Activated CD4-positive, alpha-beta T cell treated with anti-CD3 and anti-CD28 coated beads, Interleukin-2, amount 50 U/mL, for 24 hours (primary cell): ENCODE data around the gene L3HYPDH.
A peak's percentile ranks its signal among the peaks of the same experiment; 100 is the strongest.
"Not testable (repeated sequence)": the region's sequence is repeated elsewhere in the genome, so short reads cannot be mapped to it uniquely, and the experiment has no call there.

Experiments
- DNase-seq, 2 donors: peaks; one replicate each; pipeline ENCODE4 v3.0.0-alpha.2; 2020; ENCODE audit warnings: low read depth in 1 of 2, low spot score in 1 of 2

L3HYPDH gene

DNA sequence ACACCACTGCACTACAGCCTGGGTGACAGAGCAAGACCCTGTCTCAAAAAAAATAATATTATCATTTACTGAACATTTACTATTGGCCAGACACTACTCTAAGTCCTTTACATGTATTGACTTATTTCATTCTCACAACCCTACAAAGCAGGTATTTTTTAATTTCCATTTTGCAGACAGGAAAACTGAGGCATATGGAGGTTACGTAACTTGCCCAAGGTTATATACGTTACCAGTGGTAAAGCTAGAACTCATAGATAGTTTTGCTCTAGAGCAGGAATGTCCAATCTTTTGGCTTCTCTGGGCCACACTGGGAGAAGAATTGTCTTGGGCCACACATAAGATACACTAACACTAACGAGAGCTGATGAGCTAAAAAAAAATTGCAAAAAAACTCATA is 5.7 kb downstream of the L3HYPDH start:
- no peak for DNase-seq

DNA sequence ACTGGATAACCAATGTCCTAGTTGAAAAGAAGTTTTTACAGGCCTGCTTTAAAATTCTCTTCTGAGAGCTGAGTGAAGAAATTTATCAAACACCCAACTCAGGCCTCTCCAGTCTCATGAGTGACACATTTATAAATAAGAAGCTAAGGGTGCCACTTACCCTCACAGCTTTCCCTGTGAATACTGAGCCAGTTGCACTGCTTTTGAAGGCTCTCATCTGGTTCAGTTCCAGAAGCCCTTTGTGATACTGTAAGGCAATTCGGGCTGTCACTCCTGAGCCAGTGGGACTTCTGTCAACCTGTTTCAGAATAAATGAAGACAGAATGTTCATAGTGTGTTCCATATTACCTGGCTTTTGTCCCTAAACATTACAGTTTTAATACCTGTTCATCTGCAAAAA is 8.5 kb downstream of the L3HYPDH start:
- DNase-seq, result no peak

DNA sequence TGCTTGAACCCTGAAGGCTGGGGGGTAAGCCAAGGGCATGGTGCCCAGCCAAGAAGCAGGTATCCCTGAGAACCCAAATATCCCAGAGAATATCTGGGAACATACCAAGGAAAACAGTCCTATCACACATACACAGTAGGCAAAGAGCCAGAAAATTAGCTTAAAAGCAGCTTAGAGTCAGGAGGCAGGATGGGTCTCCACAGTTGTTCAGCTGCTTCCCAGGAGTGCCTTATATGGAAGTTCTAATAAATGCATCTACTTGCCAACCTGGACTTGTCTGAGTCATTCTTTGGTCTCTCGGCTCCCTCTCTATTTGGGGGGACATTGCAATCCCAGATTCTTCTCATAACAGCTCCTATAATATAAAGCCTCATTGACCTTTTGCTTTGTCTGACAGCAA is 10.0 kb downstream of the L3HYPDH start:
- DNase-seq, result no peak

DNA sequence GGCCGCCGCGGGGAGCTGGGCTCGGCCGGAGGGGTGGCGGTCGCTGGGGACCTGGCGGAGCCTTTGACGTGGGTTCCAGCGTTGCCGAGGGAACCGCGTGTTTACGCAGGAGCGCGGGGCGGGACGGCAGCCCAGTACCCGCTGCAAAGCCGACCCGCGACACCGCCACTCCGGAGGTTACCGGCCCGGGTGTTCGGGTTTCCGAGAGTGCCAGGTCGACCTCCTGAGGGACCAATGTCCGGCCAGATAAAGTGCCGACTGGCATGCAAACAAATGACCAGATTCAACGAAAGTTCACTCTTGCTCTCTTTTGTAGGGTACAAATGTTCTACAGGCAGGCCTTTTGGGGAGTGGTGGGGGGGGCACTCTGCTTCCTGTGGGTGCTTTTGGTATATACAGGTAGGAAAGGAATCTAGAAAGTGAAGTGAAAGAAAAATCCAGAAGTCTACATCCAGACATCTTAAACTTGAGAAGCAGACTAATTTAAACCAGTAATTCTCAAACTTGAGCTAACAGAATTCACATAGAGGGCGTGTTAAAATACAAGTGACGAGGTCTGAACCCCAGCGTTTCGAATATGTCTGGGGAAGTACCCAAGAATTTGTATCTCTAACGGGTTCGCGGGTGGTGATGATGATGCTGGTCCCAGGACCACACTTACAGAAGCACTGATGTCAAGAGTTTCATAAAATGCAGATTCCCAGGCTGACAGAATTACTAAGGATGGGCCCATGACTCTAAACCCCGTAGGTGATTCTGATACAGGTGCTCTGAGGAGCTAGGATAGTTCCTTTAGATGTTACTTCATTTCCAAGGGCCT is 18.7 kb downstream of the L3HYPDH start, which contains the start of gene GPR135:
Gene GPR135, minus strand, starts transcription at position 65 of the 820 bp plus-strand sequence. CDS start 154 bp downstream, outside the sequence.
- DNase-seq, result peak in 1 of 2 donors; percentile 7

DNA sequence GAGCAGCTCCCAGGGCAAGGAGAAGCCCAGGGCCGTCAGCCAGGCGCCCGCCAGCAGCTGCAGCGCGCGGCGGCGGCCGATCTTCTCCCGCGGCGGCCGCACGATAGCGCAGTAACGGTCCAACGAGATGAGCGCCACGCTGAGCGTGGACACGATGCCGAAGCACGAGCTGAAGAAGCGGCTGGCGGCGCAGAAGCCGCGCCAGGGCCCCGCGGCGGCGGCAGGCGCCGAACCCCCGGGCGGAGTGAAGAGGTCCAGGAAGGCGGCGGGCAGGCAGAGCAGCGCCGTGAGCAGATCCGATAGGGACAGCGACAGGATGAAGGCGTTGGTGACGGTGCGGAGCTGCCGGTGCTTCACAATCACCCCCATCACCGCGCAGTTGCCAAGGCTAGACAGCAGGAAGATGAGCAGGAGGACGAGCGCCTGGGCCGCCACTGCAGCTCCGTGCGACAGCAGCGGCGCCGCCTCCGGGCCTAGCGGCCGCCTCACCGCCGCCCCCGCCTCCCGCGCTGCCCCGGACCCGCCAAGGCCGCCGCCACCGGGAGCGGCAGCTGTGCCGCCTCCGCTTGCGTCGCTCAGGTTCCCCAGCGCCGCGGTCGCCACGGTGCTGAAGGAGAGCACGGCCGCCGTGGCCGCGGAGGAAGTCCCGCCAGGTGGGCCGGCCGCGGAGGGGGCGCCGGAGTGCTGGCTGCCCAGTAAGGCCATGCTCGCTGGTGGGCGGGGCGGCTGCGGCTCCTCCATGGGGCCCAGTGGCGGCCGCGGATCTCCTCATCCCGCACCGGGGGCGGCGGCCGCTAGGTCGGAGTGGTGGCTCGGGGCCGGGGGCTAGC is 19.5 kb downstream of the L3HYPDH start:
- peak; percentile 19 to 26 for DNase-seq

DNA sequence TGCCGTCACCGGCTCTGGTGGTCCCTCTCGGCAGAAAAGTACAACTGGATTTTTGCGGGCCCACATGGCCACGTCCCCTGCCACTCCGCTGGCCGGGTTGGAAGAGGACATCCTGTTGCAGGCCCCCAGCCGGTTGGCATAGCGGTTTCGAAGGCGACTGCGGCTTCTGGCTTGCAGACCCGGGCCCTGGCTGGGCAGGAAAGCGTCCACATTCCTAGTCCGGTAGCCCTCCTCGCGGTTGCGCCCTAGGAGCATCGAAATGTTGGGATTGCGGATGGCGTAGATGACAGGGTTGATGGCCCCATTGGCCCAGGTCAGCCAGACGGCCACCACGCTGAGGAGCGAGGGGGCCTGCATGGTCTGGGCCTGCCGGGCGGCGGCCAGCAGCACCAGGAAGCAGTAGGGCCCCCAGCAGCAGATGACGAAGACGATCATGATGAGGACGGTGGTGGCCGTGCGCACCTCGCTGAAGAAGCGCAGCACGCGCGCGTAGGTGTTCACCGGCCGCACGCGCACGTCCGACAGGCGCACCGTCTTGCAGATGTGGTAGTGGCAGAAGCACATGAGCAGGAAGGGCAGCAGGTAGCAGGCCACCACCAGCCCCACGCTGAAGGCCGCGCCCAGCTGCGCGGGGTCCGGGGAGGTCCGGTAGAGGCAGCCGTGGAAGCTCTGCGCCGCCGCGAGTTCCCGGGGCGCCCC is 20.3 kb downstream of the L3HYPDH start:
- peak; percentile 6 for DNase-seq

DNA sequence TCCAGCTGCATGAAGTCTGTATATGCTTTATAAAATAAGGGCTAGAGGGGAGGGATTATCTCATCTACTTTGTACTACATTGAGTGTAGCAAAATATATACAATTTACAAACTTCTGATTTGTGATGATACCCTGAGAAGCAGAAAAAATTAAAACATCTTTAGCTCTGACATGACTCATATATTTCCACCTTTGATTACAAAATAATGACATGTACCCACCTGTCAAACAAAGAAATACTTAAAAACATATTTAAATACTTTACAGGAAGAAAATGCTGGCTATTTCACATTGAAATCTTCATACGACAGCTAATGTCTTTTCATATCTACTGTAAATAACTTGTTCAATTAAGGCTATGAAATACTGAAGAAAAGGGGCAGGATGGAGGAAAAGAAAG is 22.3 kb downstream of the L3HYPDH start:
- no peak for DNase-seq

DNA sequence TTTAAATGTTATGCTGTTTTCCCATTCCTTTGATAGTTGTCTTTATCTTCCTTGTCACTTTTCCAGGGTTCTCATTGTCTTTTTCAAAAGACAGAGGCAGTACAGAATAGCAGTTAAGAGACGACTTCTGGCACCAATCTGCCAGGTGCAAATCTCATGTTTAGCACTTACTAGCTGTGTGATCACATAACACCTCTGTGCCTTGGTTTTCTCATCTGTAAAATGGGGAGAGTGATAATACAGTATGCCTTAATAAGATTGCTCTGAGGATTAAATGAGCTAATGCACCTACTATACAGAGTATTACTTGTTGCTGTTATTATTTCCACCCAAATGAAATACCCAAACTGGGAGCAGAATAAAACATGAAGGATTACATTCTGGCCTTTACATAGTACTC is 23.8 kb downstream of the L3HYPDH start:
- no peak for DNase-seq

DNA sequence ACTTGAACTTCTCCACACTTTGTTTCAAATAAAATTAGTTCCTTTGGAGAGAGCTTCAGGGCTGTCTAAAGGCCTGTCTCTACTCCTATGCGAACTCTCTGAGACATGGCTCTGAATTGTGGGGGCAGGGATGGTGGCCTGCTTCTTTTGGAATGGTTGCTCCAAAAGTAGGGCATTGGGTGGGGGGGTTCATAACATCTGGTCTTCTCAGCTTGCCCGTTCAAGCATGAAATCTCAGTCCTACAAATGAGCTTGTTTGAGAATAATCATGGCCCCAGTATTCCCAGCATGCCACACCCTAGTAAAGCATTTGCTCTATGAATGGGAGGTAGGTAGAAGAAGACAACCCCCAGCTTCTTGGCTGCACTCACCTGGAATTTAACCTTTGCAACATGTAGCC is 25.7 kb downstream of the L3HYPDH start:
- DNase-seq, result no peak

DNA sequence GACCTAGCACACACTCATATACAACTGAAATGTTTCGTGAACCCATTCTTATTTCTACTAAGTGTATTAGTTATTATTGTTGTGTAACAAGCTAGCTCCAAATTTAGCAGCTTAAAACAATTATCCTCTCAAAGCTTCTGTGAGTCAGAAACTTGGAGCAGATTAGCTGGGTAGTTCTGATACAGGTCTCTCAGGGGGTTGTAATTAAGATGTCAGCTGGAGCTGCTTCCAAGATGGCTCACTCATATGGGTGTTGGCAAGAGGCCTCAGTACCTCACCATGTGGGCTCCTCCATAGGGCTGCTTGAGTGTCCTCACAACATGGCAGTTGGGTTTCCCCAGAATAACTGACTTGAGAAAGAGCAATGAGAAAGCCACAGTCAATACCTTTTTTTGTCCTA is 28.8 kb downstream of the L3HYPDH start:
- DNase-seq, result no peak

DNA sequence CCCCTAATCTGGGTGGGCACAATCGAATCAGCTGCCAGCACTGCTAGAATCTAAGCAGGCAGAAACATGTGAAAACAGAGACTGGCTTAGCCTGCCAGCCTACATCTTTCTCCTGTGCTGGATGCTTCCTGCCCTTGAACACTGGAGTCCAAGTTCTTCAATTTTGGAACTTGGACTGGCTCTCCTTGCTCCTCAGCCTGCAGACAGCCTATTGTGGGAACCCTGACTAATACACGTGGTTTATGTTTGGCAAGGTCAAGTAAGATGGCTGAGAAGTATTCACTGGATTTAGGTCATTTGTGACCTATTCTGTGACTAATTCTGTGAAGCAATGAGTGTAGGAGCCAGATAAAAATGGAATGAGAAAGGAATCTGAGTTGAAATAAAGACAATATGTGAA is 30.1 kb downstream of the L3HYPDH start:
- DNase-seq, result no peak

DNA sequence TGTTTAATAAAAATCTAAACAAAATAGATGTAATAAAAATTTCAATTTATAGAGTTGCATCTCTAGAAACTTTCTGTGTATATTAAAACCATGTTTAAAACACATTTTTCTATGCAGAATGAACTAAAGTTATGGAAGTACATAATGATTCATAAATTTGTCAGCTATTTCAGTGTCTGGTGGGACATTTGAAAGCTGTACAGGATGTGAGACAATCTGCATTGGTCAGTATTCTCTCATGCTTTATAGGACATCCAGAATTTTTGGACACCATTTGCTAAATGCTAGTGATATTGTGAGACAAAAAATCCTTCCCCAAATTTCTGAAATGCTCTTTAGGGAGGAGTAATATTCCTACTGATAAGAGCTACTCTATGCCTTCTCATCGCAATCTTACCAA is 32.4 kb downstream of the L3HYPDH start:
- DNase-seq, result no peak

DNA sequence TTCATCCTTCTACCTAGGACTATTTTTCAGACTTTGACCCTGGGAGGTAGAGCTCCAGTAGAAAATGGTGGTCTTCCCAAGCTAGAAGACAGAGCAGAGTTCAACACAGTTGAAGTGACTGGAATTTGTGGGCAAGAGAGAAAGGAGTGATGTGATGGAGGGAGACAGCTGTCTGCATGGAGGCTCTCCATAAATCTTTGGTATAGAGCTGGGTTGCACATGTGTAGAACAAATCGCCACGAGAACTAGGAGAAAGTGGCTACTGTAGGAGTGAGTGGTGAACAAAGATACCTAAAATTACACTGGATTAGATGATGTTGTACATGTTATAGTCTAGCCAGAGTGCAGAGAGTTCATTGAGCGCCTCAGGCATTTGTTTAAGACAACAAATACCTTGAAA is 33.5 kb downstream of the L3HYPDH start:
- no peak for DNase-seq

DNA sequence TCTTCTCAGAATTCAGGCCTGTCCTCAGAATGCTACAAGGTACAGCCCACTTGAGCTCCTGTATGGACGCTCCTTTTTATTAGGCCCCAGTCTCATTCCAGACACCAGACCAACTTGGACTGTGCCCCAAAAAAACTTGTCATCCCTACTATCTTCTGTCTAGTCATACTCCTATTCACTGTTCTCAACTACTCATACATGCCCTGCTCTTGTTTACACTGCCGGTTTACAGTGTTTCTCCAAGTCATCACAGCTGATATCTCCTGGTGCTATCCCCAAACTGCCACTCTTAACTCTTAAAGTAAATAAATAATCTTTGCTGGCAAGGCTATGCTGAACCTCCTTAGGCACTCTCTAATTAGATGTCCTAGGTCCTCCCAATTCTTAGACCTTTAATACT is 35.5 kb downstream of the L3HYPDH start:
- not testable (repeated sequence) for DNase-seq

DNA sequence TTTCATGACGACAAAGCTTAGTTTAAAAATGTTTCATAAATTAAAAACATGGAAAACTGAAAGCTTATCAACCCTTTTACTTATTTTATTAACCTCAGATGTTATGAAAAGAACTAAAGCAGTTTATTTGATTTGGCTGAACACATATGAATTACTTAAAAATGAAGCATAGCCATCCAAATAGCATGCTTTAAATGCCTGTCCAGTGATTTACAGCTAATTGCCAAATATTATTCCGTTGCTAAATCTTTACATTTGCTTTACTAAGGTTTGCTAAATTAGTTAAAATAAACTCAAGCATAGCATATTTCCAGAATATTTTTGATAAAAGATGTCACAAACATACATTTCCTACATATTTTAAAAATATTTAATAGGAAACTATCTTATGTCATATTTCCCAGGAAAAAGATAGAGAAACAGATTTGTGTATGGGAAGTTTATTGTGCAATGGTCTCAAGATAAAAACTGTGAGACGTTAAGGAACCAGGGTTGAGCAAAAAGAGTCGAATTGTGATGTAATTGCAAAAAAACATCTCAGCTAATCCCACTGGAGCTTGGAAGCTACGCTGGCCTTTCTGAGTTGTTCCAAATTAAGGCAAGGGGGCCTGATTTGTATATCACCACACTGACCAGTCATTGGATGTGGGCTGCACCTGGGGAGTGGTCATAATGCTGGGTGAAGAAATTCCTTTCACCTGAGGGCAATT is 44.8 kb downstream of the L3HYPDH start:
- DNase-seq, result no peak

DNA sequence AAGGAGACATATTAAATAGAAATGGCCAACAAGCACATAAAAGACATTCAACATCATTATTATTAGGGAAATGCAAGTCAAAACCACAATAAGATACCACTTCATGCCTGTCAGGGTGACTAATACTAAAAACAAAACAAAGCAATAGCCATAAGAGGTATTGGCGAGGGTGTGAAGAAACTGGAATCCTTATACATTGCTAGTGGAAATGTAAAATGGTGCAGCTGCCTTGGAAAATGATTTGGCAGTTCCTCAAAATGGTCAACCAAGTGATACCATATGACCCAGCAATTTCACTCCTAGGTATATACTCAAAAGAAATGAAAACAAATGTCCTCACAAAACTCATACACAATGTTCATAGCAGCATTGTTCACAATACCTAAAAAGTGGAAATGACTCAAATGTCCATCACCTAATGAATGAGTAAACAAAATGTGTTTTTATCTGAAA is 46.0 kb downstream of the L3HYPDH start:
- DNase-seq, result no peak

DNA sequence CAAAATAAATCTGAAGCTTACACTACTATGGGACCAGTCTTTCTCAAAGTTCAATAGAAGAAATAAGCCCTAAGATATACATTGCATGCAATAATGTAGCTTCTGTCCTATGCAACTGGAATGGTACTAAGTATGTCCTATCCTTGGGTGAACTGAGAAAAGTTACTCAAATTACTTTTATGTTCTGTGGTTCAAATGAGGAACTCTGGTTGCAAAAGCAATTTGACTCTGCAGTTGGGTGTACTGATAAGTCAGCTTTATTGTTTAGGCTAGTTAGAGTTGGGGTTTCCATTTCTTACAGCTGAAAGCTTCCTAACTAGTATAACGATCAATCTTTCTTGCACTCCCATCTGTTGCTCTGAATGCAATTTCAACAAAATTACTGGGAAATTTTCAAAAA is 48.2 kb downstream of the L3HYPDH start:
- DNase-seq, result no peak

DNA sequence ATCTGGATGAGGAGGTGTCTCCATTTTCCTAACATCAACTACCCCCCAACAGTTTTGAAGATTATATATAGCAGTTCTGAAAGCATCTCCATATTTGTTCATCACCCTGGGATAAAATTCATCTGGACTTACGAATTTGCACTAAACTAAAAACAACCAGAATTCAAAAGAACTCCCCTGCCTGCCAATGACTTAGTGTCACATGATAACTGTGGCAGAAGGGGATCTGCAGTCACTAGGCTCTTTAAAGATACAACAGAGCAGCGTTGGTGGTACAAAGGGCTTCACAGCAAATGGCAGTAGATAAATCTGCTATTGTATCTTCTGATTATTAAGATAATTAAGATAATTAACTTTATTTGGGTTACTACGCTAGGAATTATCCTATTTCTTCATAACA is 49.1 kb downstream of the L3HYPDH start:
- DNase-seq, result no peak

DNA sequence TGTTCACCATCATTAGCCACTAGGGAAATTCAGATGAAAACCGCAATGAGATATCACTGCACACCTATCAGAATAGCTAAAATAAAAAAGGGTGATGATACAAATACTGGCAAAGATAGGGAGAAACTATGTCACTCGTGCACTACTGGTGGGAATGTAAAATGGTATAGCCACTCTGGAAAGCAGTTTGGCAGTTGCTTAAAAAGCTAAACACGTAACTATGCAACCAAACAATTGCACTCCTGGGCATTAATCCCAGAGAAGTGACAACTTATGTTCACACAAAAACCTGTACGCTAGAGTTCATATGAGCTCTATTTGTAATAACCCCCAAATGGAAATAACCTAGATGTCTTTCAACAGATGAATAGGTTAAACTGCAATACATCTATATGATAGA is 54.4 kb downstream of the L3HYPDH start:
- DNase-seq, result no peak

DNA sequence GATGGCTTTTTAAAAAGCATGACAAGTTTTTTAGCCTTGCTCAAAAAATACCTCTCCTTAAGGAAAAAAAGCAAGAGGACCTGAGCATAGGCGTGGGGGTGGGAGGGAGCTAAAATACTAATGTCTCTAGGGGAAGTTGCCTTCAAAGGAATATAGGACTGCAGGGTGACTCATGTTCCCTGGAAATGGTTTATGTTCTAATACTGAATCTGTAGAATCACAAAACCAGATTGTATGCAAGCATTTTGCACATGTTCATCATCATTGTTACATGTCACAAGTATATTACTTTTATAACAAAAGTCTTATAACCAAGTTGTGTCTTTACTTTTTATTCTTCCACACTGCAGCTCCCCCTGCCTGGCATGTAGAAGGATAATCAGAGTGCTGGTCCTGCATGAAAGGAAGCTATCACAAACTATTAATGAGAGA is 55.6 kb downstream of the L3HYPDH start:
- DNase-seq, result no peak
